LNCAP (cell line): ENCODE measurements around the gene WDFY3.

Experiments
- TF ChIP-seq, protein P1 (sequence below): fragments of 450-650 bp; IDR thresholded peaks from 2 replicates; pipeline ENCODE4 v1.5.1; 2017; ENCODE audit warnings: mild to moderate bottlenecking

Gene WDFY3

DNA sequence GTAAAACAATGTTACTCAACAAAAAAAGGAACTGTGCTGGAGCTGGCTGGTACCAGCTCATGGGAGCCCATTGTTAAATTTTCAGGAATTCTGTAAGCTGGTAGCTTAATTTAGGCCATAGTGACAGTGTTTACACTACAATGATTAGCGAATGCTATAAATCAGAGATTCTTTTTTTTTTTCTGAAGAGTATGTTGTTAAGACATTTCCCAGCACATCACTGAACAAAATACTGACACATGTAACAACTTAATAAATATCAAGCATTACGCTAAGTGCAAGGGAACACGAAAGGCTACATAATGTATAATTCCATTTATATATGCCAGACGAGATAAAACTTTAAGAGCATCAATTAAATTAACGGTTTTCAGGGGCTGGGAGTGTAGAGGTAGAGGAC lies 4.4 kb downstream of the WDFY3 start:
- TF ChIP-seq, protein P1, sequence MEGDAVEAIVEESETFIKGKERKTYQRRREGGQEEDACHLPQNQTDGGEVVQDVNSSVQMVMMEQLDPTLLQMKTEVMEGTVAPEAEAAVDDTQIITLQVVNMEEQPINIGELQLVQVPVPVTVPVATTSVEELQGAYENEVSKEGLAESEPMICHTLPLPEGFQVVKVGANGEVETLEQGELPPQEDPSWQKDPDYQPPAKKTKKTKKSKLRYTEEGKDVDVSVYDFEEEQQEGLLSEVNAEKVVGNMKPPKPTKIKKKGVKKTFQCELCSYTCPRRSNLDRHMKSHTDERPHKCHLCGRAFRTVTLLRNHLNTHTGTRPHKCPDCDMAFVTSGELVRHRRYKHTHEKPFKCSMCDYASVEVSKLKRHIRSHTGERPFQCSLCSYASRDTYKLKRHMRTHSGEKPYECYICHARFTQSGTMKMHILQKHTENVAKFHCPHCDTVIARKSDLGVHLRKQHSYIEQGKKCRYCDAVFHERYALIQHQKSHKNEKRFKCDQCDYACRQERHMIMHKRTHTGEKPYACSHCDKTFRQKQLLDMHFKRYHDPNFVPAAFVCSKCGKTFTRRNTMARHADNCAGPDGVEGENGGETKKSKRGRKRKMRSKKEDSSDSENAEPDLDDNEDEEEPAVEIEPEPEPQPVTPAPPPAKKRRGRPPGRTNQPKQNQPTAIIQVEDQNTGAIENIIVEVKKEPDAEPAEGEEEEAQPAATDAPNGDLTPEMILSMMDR: no peak

DNA sequence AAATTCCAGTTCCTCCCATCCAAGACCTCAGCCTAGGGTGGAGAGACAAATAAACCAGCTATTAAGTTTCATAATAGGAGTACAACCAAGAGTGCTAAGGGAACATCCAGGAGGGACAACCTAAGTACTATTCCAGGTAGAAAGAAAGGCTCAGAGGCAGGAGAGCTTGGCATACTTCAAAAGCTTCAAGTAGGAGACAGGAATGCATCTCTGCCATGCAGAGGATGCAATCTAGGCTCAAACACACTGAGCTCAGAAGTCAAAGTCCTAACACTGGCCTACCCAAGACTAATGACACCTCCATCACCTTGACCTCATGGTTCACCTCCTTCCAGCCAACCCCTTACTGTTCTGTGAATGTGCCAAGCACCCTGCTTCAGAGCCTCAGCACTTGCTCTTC lies 8.1 kb downstream of the WDFY3 start:
- TF ChIP-seq, protein P1: no peak

DNA sequence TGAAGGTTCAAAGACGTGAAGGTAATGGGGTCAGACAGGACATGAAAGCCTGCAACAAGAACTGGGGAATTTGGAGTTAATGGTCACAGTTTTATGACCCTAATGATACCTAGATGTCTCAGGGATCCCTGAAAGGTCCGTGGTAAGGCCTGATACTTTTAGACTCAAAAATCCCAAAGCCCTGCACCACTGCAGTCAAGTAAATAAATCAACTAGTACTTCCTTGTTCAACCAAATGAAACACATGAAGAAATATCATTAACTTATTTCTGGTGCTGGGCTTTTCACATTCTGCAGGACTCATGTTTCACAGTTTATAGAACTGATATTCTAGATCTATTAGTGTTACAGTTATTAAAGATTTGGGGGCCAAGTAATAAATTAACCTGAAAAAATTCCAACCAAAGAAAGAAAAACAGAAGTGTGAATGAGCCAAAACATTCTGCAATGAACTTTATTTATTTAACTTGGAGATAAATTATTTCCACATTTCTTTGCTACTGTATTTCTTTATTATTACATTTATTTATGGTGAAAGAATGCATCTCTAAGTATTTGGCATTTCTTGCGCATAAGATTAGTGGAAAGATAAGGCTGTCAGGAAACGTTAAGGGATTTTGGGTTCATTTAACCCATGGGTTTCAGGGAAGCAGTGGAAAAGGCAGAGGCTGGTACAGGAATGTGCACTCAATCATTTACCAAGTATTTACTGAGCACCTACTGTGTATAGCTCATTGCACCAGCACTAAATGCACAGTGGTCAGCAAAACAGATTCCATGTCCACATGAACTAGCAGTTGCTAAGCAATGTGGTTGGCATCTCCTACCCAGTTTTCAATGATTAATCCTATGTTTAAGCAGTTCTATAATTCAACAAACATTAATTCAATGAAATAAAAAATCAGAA lies 8.7 kb downstream of the WDFY3 start:
- TF ChIP-seq, protein P1: no peak

DNA sequence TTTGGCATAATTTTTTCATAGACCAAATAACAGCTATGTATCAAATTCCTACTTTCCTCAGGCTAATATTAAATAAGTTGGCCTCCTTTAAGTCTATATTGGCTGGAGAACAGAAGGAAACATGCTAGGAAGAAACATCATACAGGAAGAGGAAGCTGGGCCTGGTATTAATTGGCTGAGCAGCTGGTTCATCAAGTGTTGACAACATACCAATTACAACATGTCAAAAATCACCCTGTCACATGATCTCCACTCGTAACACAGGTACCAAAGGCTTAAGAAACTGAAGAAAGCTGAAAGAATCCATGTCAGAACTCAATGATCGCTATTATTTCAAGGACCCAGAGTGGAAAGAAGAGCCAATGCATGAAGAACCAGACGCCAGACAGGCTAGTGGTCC lies 10.5 kb downstream of the WDFY3 start:
- TF ChIP-seq, protein P1: no peak

DNA sequence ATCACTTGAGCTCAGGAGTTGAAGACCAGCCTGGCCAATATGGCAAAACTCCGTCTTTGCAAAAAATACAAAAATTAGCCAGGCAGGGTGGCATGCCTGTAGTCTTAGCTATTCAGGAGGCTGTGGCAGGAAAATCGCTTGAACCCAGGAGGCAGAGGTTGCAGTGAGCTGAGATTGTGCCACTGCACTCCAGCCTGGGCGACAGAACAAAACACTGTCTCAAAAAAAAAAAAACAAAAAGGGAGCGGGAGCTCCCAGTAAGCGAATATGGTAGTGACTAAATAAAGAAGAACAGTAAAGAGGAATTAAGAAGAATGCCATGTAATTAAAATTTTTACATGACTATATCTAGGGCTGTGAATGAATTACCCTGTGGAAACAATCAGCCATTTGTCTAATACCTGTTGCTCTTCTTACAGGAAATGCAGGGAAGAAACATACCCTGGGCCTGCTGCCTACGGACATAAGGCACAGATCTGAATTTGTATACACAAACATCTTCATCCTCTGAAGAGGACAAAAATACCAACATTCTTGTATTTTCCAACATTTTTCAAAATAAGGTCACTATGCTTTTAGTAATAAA lies 11.4 kb downstream of the WDFY3 start:
- TF ChIP-seq, protein P1: no peak

DNA sequence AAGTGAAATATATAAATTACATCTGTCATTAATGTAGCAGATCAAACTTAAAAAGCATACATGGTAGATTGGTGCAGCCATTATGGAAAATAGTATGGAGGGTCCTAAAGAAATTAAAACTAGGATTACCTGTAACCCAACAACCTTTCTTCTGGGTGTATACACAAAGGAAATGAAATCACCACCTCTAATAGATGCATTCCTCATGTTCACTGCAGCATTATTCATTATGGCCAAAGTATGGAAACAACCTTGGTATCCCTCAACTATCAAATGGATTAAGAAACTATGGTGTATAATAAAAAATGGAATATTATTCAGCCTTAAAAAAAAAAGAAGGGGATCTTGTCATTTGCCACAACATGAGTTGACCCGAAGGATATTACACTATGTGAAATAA lies 13.7 kb downstream of the WDFY3 start:
- TF ChIP-seq, protein P1: no peak

DNA sequence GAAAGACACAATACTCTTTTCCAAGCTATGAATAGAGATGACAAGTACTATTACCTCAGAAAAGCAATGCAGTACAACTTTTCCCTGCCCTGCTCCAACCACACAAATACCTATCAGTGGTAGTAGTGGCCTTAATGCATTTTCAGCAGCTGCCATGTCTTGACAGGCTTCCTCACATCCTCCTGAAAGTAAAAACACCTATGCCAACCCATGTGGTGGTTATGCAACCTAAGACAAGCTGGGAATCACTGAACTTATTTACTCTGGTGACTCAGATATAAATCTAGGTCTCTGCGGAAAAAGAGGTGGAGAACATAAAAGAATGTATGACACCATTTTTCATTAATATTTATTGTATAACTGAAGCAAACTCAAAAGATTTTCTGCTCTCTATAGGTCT lies 14.5 kb downstream of the WDFY3 start:
- TF ChIP-seq, protein P1: no peak
